ENCODE results near the gene SMAD7.

DNA sequence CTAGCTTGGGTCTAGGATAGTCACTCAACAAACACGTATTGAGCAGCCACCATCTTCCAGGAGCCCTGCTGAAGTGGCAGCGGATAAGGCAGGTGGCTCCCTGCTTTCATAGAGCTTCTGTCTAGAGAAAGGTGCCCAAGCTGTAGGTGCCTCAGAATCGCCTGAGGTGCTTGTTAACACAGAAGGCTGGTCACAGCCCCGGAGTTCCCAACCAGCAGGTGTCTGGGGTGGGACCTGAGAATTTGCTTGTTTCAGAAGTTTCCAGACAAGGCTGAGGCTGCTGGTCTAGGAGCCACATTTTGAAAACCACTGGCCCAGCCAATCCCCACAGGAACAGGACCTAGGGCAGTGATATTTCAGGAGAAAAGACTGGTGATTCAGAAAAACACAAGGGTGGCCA is 45.3 kb upstream of the SMAD7 start:
- TF ChIP-seq BHLHE40 (IDR thresholded peaks at IDR 0.05; ENCODE audit: borderline replicate concordance), result no peak
- no peak for TF ChIP-seq FOXA1 (IDR thresholded peaks at IDR 0.05)
- no peak for TF ChIP-seq TARDBP (IDR thresholded peaks at IDR 0.05)
- no peak for TF ChIP-seq HDGF (IDR thresholded peaks at IDR 0.05; ENCODE audit: borderline replicate concordance)
- TF ChIP-seq SP1 (IDR thresholded peaks at IDR 0.05), result no peak
- TF ChIP-seq ARNT (IDR thresholded peaks at IDR 0.05), result no peak
- TF ChIP-seq SUZ12 (IDR thresholded peaks at IDR 0.05), result no peak
- no peak for TF ChIP-seq FOXM1 (IDR thresholded peaks at IDR 0.05; ENCODE audit: borderline replicate concordance)
- no peak for TF ChIP-seq ELF4 (IDR thresholded peaks at IDR 0.05)
- no peak for TF ChIP-seq PKNOX1 (IDR thresholded peaks at IDR 0.05)
- no peak for TF ChIP-seq LEF1 (IDR thresholded peaks at IDR 0.05; ENCODE audit: borderline replicate concordance)
